ENCODE data around the gene ATL2. TPM values are rescaled to one million over a fixed set of nuclear protein-coding genes. Genes with fewer than 3 reads are reported as not detected.

The ATL2 gene
- total RNA-seq, 1 experiment from 2014 or later: 66.7 TPM

GRCh38 chr2:38265461-38265860 is 111.6 kb downstream of the ATL2 start:
- Histone ChIP-seq H3K27ac (ENCODE audit: insufficient read length, low read depth, low read length) (no peak overlapping the region), H3K14ac (ENCODE audit: insufficient read depth, low read length) (no peak overlapping the region), H3K79me1 (ENCODE audit: insufficient read depth, low read depth, low read length, poor library complexity, severe bottlenecking) (no peaks in the 10 kb centered on the region), H2BK5ac (ENCODE audit: insufficient read length, low read length) (no peak overlapping the region), H4K91ac (ENCODE audit: insufficient read length, low read depth, low read length) (no peak overlapping the region), H2BK12ac (ENCODE audit: insufficient read length, low read depth, low read length) (no peak overlapping the region), H3K4ac (ENCODE audit: low read depth, low read length) (no peak overlapping the region), H3K4me1 (ENCODE audit: insufficient read depth, low read length) (no peaks in the 10 kb centered on the region), H2AFZ (ENCODE audit: low read length) (no peak overlapping the region), H4K5ac (ENCODE audit: insufficient read length, low read depth, low read length) (no peak overlapping the region), H2BK120ac (ENCODE audit: low read depth, low read length, poor library complexity, severe bottlenecking) (no peak overlapping the region), H3K9me3 (ENCODE audit: control insufficient read depth, low read depth, low read length) (no peaks in the 10 kb centered on the region), H3K9ac (ENCODE audit: extremely low read depth, insufficient read length, low read length) (no peak overlapping the region), H2BK15ac (ENCODE audit: low read depth, low read length) (no peak overlapping the region), H3K56ac (ENCODE audit: insufficient read length, low read depth, low read length) (no peak overlapping the region), H4K20me1 (ENCODE audit: control insufficient read depth, insufficient read depth, insufficient read length) (no peaks in the 10 kb centered on the region), H3K4me2 (ENCODE audit: insufficient read depth, insufficient read length, low read length) (no peak overlapping the region), H3K23ac (ENCODE audit: insufficient read length, low read depth, low read length) (no peak overlapping the region), H3K18ac (ENCODE audit: insufficient read length, low read depth, low read length) (no peak overlapping the region), H3K23me2 (ENCODE audit: insufficient read length, low read depth, low read length, poor library complexity, severe bottlenecking) (no peaks in the 10 kb centered on the region), H4K8ac (replicated peaks; ENCODE audit: insufficient read length, low read depth, low read length) (no peak overlapping the region), H3K79me2 (ENCODE audit: insufficient read depth, low read length) (no peaks in the 10 kb centered on the region), H3T11ph (ENCODE audit: low read length) (no peak overlapping the region), H2BK20ac (ENCODE audit: low read depth, low read length, poor library complexity, severe bottlenecking) (no peak overlapping the region), H3K27me3 (ENCODE audit: insufficient read depth, low read length) (no peaks in the 10 kb centered on the region), H2AK5ac (ENCODE audit: insufficient read length, low read length) (no peak overlapping the region)
- H3K4me1 Mint-ChIP-seq: peaks cover 11 to 13% of the 10 kb centered on the region in 2 experiments
- no peak overlapping the region for H3K27ac Mint-ChIP-seq
- WGBS (ENCODE audit: extremely low coverage, insufficient read length, low lambda C conversion rate): no CpG with 5 or more reads among the region's 3 CpGs
- H3K36me3 Mint-ChIP-seq (ENCODE audit: insufficient read depth in 1 of 3, low read depth in 3 of 3): no peaks in the 10 kb centered on the region; a peak in 1 of 7 replicates
- H3K9me3 Mint-ChIP-seq: no peaks in the 10 kb centered on the region; a peak in 1 of 5 replicates
- no peak for DNase-seq
- no peak for TF ChIP-seq CTCF (conservative IDR thresholded peaks at IDR 0.05)
- H3K4me3 Mint-ChIP-seq: no peak overlapping the region
- peaks cover 14% of the 10 kb centered on the region for H3K27me3 Mint-ChIP-seq (ENCODE audit: low read depth)

All from H9 (cell line).